GM18519 (cell line): Measurements from ENCODE around the gene SUB1.
A peak's percentile ranks its signal among the peaks of the same experiment; 100 is the strongest.
"Not testable (repeated sequence)": the region's sequence is repeated elsewhere in the genome, so short reads cannot be mapped to it uniquely, and the experiment has no call there.

Experiments used
- ATAC-seq: cut with Tn5 transposase; IDR thresholded peaks from one replicate; pipeline ENCODE4 v1.9.1; 2021; ENCODE audit warnings: mild to moderate bottlenecking, moderate library complexity; ENCODE audit not compliant: unreplicated experiment, low FRiP score

Gene SUB1

GRCh38 chr5:32563614-32564013, 21.7 kb upstream of the SUB1 start:
- ATAC-seq = no peak

GRCh38 chr5:32565145-32565544, 20.2 kb upstream of the SUB1 start:
- ATAC-seq = no peak

DNA sequence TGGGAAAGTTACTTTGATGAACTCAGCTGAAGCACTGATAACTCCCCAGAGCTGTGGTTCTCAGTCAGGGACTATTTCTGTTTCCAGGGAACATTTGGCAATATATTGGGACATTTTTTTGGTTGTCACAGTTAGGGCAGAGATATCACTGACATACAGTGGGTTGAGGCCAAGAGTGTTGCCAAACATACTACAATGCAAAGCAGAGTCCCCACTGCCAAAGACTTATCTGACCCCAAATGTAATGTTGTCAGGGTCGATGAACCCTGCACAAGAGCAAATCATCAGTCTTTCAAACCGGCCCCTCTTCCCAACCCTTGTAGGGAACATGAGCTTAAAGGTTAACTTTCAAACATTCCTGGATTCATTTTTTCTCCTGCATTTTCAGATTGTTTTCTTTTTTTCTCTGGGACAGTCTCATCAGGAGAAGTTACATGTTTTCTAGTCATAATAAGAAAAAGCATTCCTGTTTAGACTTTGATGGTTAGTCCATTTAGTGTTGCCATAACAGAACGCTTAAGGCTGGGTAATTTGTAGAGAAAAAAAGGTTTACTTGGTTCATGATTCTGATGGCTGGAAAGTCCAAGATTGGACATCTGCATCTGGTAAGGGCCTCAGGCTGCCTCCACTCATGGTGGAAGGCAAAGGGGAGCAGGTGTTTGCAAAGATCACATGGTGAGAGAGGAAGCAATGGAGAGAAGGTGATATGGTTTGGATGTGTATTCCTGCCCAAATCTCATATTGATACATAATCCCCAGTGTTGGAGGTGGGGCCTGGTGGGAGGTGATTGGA, 18.8 kb upstream of the SUB1 start:
- no peak for ATAC-seq

GRCh38 chr5:32571128-32571527, 14.2 kb upstream of the SUB1 start:
- no peak for ATAC-seq

GRCh38 chr5:32572778-32573480, 12.4 kb upstream of the SUB1 start:
- ATAC-seq = peak; percentile 93

DNA sequence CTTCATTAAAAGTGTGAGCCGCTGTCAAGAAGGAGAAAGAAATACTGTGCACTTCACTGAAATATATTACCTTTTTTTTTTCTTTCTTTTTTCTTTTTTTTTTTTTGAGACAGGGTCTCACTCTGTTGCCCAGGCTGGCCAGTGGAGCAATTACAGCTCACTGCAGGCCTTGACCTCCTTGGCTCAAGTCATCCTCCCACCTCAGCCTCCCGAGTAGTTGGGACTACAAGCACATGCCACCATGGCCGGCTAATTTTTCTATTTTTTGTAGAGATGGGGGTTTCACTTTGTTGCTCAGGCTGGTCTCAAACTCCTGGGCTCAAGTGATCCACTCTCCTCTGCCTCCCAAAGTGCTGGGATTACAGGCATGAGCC, 11.9 kb upstream of the SUB1 start:
- not testable (repeated sequence) for ATAC-seq

- no peak for ATAC-seq
These were observed 10.7 kb upstream of the SUB1 start for GRCh38 chr5:32574540-32575175.

GRCh38 chr5:32578363-32578762, 7.0 kb upstream of the SUB1 start:
- ATAC-seq = no peak

DNA sequence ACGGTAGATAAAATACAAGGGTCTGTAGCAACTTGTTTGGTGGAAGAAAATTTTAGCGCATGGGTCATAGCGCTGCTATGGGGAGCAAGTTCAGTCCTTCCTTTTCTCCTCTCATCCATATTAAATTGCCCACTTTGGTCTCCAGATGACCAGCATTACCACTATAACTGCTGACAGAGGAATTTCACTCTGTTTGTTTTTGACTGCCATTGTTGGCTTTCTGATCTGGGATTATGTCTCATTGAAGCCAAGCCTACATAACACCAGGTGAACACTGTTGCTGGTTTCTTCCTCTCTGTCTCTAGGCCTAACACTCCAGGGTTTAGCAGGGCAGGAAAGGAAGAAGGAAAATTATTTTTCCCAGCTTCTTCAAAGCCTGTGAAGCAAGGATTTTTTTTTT, 6.6 kb upstream of the SUB1 start:
- ATAC-seq = no peak

DNA sequence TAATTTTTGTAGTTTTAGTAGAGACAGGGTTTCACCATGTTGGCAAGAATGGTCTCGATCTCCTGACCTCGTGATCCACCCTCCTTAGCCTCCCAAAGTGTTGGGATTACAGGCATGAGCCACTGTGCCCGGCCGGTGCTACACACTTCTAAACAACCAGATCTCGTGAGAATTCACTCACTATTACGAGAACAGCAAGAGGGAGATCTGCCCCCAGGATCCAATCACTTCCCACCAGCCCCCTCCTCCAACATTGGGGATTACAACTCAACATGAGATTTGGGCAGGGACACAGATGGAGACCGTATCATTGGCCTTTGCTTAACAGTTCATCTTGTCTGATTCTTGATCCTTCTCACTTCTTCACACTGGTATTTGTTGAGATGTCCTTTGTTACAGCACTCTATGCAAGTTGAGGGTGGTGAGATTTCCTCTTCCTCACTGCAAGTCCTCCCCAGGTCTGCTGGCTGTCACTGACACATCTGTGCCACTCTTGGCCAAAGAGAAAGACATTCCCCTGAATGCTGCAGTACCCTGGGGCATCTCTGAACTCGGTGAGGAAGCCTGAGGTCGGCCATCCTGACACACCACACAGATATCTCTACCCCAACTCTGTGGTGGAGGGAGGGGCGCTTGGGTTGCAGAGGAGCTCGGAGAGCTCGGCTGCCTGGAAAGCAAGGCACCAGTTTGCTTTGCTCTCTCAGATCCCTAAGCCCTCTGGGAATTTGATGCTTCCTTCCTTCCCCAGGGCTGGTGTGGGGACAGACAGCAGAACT, 4.2 kb upstream of the SUB1 start:
- no peak for ATAC-seq

- peak; percentile 88 for ATAC-seq
These were observed 1.6 kb upstream of the SUB1 start for GRCh38 chr5:32583582-32584232.

- ATAC-seq = no peak
These were observed 711 bp upstream of the SUB1 start for GRCh38 chr5:32584646-32585045.

DNA sequence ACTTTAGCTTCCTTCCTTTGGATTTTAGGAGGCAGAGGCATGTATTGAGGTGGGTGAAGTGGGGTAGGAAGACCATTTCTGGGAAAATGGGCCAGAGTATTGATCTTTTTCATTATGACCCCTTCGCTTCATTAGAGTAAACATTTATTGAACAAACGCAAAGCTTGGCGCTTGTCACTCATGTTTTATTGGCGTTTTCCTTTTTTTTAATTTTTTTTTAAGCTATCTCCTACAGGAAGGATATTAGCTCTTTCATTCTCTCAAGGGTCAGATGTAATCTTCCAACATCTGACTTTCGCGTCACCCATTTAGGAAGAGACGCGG, 273 bp upstream of the SUB1 start:
- no peak for ATAC-seq

- no peak for ATAC-seq
These were observed 881 bp downstream of the SUB1 start for GRCh38 chr5:32586276-32586599.

GRCh38 chr5:32587067-32587551, 1.8 kb downstream of the SUB1 start:
- ATAC-seq = no peak

DNA sequence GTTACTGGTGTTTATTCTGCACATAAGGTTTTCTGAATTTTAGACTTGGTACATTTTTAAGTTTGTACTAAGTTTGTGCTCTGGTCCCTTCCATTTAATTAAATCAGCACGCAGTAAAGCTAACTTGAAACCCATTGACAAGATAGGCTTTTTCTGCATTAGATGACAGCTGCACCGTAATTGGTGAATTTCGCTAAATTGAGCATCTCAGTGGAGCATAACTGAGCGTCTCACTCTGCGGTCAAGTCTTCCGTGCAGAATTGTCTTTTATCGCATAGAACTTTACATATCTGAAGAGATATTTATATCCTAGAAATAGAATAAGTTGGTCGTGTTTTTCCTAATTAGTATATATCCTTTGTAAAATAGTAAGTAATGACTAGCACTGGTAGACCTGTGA, 4.1 kb downstream of the SUB1 start:
- ATAC-seq = peak; percentile 43

DNA sequence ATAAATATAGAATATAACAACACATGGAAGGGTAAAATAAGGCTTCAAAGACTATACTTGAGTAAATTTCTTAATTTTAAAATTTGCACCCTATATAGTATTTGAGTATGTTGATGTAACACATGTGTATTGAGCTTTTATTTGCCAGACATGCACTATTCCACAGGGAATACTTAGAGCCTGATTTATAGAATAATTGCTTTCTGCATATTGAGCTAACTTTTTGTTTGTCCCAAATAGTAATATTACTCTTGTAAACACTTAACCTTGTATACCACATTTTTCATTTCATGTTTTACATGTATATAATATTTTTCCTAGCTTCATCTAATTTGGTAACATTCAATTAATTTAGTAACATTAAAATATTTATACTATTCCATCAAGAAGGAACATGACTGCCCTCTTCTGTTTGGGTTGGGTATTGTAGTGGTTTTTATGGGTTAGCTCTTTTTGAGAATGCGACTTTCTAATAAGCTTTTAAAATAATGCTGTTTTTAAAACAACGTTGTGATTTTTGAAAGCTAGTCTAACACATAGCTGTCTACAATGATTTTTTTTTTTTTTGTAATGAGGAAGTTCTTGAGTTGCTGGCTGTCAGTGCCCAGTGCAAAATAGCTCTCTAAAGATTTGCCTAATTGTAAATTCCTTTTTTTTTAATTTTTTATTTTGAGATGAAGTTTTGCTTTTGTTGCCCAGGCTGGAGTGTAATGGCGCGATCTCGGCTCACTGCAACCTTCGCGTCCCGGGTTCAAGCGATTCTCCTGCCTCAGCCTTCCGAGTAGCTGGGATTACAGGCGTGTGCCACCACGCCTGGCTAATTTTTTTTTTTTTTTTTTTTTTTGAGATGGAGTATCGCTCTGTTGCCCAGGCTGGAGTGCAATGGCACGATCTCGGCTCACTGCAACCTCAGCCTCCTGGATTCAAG, 4.8 kb downstream of the SUB1 start:
- ATAC-seq = no peak

DNA sequence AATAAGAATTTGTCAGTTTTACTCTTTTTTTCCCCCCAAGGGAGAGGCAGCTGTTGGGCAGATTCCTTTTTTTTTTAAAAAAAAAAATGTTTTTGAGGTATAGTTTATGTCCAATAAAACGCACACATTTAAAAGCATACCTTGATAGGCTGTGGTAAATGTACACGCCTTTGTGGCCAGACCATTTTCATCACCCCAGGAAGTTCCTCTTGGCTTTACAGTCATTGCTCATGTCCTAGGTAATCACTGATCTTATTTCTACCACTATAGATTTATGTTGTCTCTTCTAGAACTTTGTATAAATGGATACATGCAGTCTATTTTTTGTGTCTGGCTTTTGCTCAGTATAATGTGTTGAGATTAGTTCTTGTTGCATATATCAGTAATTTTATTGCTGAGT, 9.8 kb downstream of the SUB1 start:
- no peak for ATAC-seq

DNA sequence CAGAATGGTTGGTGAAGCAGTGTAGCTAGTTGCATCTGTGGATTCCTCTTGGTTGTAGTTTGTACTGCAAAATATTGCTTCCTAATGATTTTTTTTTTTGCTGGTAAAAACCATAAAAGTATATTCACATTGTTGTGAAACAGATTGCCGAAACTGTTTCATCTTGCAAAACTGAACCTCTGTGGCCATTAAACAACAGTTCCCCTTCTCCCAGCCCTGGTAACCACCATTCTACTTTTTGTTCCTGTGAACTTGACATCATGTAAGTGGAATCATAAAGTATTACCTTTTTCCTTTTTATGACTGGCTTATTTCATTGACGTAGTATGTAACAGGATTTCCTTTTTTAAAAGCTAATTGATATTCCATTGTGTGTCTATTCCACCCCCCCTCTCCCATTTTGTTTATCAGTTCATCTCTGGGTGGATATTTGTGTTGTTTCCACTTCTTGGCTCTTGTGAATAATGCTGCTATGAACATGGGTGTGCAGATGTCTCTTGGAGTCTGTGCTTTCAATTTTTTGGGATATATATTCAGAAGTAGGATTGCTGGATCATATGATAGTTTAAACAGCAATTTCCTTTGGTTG, 11.8 kb downstream of the SUB1 start:
- ATAC-seq = no peak
